ENCODE data around the gene CPNE8. TPM values are rescaled to one million over a fixed set of nuclear protein-coding genes. Genes with fewer than 3 reads are reported as not detected.

The CPNE8 gene
- total RNA-seq, 1 experiment from 2014 or later = 16.6 TPM

- Histone ChIP-seq H3K36me3 (no peaks in the 10 kb centered on the region), H3K9me3 (no peaks in the 10 kb centered on the region), H3K27me3 (no peaks in the 10 kb centered on the region), H3K4me3 (no peak overlapping the region)
- DNase-seq = no peak
Observed at GRCh38 chr12:38878333-38878705, 27.1 kb downstream of the CPNE8 start.

DNA sequence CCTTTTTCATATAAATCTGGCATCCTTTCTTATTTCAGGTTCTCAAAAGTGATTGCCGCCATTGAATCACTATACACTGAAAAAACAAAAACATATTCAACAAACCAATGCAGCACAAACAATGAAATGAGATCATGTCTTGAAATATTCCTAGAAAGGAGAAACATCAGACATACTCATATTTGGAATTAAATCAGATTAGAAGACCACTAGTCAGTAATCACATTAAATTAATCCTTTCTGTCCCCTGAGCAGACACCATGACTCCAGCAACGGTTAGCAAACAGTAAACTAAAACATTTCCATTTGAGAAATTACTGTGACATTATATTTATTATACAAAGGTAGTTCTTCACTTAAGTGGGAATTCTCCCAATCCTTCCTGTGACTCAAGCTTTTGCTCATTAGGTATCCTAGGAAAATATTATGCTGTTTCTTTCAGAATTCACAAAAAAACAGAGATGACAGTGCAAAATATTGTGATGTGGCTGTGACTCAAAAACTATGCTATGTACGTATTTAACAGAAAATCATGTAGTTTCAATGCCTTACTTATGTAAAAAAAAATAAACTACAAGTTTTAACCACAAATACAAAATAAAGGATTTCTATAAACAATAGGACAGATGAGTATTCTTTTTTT is 29.7 kb downstream of the CPNE8 start:
- Histone ChIP-seq H3K27me3 (no peaks in the 10 kb centered on the region), H3K4me3 (no peak overlapping the region), H3K36me3 (peaks cover 5% of the 10 kb centered on the region), H3K9me3 (no peaks in the 10 kb centered on the region)
- DNase-seq = no peak

DNA sequence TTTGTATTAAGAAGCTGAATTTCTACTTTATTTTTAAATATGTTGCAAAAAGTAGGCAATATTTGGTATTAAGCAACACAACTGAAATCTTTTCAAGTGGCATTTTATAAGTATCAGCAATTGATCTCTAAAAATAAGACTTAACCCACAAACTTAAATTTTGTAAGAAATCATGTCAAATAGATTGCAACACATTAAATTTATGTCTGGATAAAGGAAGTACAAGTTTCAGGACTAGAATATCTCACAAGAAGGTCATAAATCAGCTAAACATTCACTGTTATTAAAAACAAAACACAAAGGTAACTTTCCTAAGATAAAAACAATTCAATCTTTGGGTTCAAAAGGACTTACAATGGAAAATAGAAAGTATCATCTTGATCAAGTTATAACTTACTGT is 32.8 kb downstream of the CPNE8 start:
- Histone ChIP-seq H3K4me3 (no peak overlapping the region), H3K36me3 (peaks cover 7% of the 10 kb centered on the region), H3K27me3 (no peaks in the 10 kb centered on the region), H3K9me3 (no peaks in the 10 kb centered on the region)
- no peak for DNase-seq

- Histone ChIP-seq H3K4me3 (no peak overlapping the region), H3K9me3 (no peaks in the 10 kb centered on the region)
- no peak for DNase-seq
Observed at GRCh38 chr12:38872156-38872555, 33.2 kb downstream of the CPNE8 start.

GRCh38 chr12:38869036-38869435 is 36.4 kb downstream of the CPNE8 start:
- H3K9me3 ChIP-seq = no peaks in the 10 kb centered on the region
- H3K4me3 ChIP-seq = no peak overlapping the region
- DNase-seq = no peak
- H3K27me3 ChIP-seq = no peaks in the 10 kb centered on the region
- H3K36me3 ChIP-seq = peaks cover 7% of the 10 kb centered on the region

More at GRCh38 chr12:38872156-38872555, 33.2 kb downstream of the CPNE8 start:
- H3K36me3 ChIP-seq = peaks cover 7% of the 10 kb centered on the region
- H3K27me3 ChIP-seq = no peaks in the 10 kb centered on the region

GRCh38 chr12:38850461-38850860 is 54.9 kb downstream of the CPNE8 start:
- Histone ChIP-seq H3K27me3 (no peaks in the 10 kb centered on the region), H3K36me3 (peaks cover 2% of the 10 kb centered on the region; the same call in 1 of the 2 replicates), H3K4me3 (no peak overlapping the region), H3K9me3 (peaks cover 6% of the 10 kb centered on the region; the same call in 1 of the 2 replicates)
- DNase-seq = no peak

DNA sequence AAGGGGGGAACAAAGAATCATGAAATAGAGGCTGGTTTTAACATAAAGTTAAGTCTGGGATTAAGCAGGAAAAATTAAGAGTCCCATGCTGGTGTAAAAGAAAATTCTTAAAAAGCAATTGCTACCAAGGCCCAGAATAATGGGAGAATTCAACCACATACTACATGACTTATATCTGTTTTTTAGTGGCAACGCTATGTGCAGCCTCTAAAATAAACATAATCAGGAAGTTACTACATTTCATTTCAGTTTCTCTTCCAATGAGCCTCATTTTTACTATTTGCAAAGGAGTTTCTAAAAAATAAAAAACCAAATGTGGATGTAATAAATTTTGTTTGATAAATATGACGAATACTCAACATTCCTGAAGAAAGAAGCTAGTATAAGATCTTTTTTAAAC is 58.1 kb downstream of the CPNE8 start:
- no peaks in the 10 kb centered on the region for H3K9me3 ChIP-seq
- no peaks in the 10 kb centered on the region for H3K27me3 ChIP-seq
- H3K4me3 ChIP-seq = no peak overlapping the region
- H3K36me3 ChIP-seq = peaks cover 2% of the 10 kb centered on the region; the same call in 1 of the 2 replicates
- no peak for DNase-seq

- Histone ChIP-seq H3K36me3 (peaks cover 2% of the 10 kb centered on the region; the same call in 1 of the 2 replicates), H3K4me3 (no peak overlapping the region), H3K9me3 (no peaks in the 10 kb centered on the region), H3K27me3 (no peaks in the 10 kb centered on the region)
- no peak for DNase-seq
Observed at GRCh38 chr12:38844267-38844666, 61.1 kb downstream of the CPNE8 start.

GRCh38 chr12:38838056-38838850 is 67.1 kb downstream of the CPNE8 start:
- Histone ChIP-seq H3K4me3 (no peak overlapping the region), H3K9me3 (no peaks in the 10 kb centered on the region), H3K27me3 (no peaks in the 10 kb centered on the region), H3K36me3 (peaks cover 2% of the 10 kb centered on the region; the same call in 1 of the 2 replicates)
- no peak for DNase-seq

GRCh38 chr12:38831715-38832114 is 73.7 kb downstream of the CPNE8 start:
- Histone ChIP-seq H3K36me3 (peaks cover 2% of the 10 kb centered on the region; the same call in 1 of the 2 replicates), H3K9me3 (no peaks in the 10 kb centered on the region), H3K4me3 (no peak overlapping the region), H3K27me3 (no peaks in the 10 kb centered on the region)
- no peak for DNase-seq

GRCh38 chr12:38825006-38825405 is 80.4 kb downstream of the CPNE8 start:
- H3K36me3 ChIP-seq = no peaks in the 10 kb centered on the region
- H3K27me3 ChIP-seq = no peaks in the 10 kb centered on the region
- H3K4me3 ChIP-seq = no peak overlapping the region
- no peak for DNase-seq
- H3K9me3 ChIP-seq = no peaks in the 10 kb centered on the region

DNA sequence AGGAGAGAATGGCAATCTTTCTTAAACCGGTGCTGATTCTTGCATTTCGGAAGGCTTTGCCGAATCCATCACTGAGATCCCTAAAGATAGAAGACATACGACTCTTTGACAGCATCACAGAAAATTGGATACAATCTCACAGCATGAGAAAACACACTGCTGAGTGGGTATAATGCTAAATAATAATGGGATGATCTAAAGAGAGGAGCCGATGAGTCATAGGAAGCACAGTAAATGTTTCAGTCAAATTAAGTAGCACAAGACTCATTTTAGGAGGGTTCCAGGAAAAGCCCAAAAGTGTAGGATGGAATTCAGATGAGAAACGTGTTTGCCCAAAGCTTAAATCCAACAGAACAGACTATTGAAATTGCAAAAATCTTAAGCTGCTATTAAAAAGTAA is 81.7 kb downstream of the CPNE8 start:
- Histone ChIP-seq H3K36me3 (no peaks in the 10 kb centered on the region), H3K27me3 (no peaks in the 10 kb centered on the region), H3K9me3 (no peaks in the 10 kb centered on the region), H3K4me3 (no peak overlapping the region)
- DNase-seq = no peak

- H3K4me3 ChIP-seq = no peak overlapping the region
- no peaks in the 10 kb centered on the region for H3K27me3 ChIP-seq
- DNase-seq = no peak
- H3K36me3 ChIP-seq = no peaks in the 10 kb centered on the region
- H3K9me3 ChIP-seq = no peaks in the 10 kb centered on the region
Observed at GRCh38 chr12:38823314-38823713, 82.1 kb downstream of the CPNE8 start.

DNA sequence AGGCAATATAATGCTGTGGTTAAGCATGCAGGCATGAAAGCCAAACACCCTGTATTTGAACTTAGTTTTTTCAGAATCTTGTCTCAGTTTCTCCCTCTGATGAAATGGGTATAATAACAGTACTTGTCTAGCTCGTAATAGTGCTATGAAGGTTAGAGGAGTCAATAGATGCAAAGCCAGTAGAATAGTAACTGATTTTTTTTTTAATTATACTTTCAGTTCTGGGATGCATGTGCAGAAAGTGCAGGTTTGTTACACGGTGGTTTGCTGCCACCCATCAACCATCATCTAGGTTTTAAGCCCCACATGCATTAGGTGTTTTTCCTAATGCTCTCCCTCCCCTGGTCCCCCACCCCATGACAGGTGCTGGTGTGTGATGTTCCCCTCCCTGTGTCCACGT is 87.4 kb downstream of the CPNE8 start:
- DNase-seq = no peak
- no peaks in the 10 kb centered on the region for H3K36me3 ChIP-seq
- H3K9me3 ChIP-seq = no peaks in the 10 kb centered on the region
- no peak overlapping the region for H3K4me3 ChIP-seq
- H3K27me3 ChIP-seq = no peaks in the 10 kb centered on the region

- Histone ChIP-seq H3K36me3 (peaks cover 8% of the 10 kb centered on the region), H3K4me3 (no peak overlapping the region), H3K9me3 (no peaks in the 10 kb centered on the region; the same call in 1 of the 2 replicates), H3K27me3 (no peaks in the 10 kb centered on the region)
- no peak for DNase-seq
Observed at GRCh38 chr12:38813923-38814322, 91.5 kb downstream of the CPNE8 start.

- Histone ChIP-seq H3K27me3 (no peaks in the 10 kb centered on the region), H3K9me3 (peaks cover 3% of the 10 kb centered on the region; the same call in 1 of the 2 replicates), H3K36me3 (peaks cover 8% of the 10 kb centered on the region), H3K4me3 (no peak overlapping the region)
- no peak for DNase-seq
Observed at GRCh38 chr12:38811814-38812356, 93.5 kb downstream of the CPNE8 start.

GRCh38 chr12:38809832-38810231 is 95.6 kb downstream of the CPNE8 start:
- H3K4me3 ChIP-seq = no peak overlapping the region
- no peak for DNase-seq
- H3K36me3 ChIP-seq = peaks cover 8% of the 10 kb centered on the region

More at GRCh38 chr12:38809832-38810231, 95.6 kb downstream of the CPNE8 start:
- H3K9me3 ChIP-seq = peaks cover 3% of the 10 kb centered on the region; the same call in 1 of the 2 replicates
- H3K27me3 ChIP-seq = no peaks in the 10 kb centered on the region
